Heart right ventricle (tissue), 16 donors: ENCODE data around the gene CWF19L2. TPM values are rescaled to one million over a fixed set of nuclear protein-coding genes. Genes with fewer than 3 reads are reported as not detected.
"Not testable (repeated sequence)": the region's sequence is repeated elsewhere in the genome, so short reads cannot be mapped to it uniquely, and the experiment has no call there.

ENCODE experiments used
- ATAC-seq, 8 donors: fragments of 200-7000 bp; cut with Tn5 transposase; one replicate each; pipeline ENCODE4 v1.9.1; 2020; ENCODE audit warnings: mild to moderate bottlenecking in 8 of 8, moderate library complexity in 8 of 8, moderate number of reproducible peaks in 1 of 8
- DNase-seq, 2 donors: peaks; one replicate each; pipeline ENCODE4 v3.0.0-alpha.2; 2020
- H3K27ac ChIP-seq, 10 donors: fragments of 200-600 bp; sonication (generic) in 2 of 10; one replicate each; pipeline versions ENCODE4 v1.5.0 to v1.8.0; 2020 to 2022; ENCODE audit warnings: mild to moderate bottlenecking in 3 of 10
- H3K27me3 ChIP-seq, 7 donors: fragments of 200-600 bp; one replicate each; pipeline ENCODE4 v1.8.0; 2021 to 2022; ENCODE audit warnings: mild to moderate bottlenecking in 2 of 7
- H3K36me3 ChIP-seq, 9 donors: fragments of 200-600 bp; sonication (generic) in 1 of 9; one replicate each; pipeline versions ENCODE4 v1.5.0 to v1.8.0; 2020 to 2022; ENCODE audit warnings: mild to moderate bottlenecking in 2 of 9
- H3K4me1 ChIP-seq, 9 donors: fragments of 200-600 bp; sonication (generic) in 1 of 9; one replicate each; pipeline versions ENCODE4 v1.5.0 to v1.8.0; 2020 to 2022; ENCODE audit warnings: mild to moderate bottlenecking in 4 of 9
- H3K4me3 ChIP-seq, 10 donors: fragments of 200-600 bp; sonication (generic) in 2 of 10; one replicate each; pipeline versions ENCODE4 v1.5.0 to v1.8.0; 2020 to 2022; ENCODE audit warnings: mild to moderate bottlenecking in 7 of 10, moderate library complexity in 2 of 10
- H3K9me3 ChIP-seq, 11 donors: fragments of 200-600 bp in 10 of 11; sonication (generic) in 2 of 11; one replicate each; pipeline versions ENCODE4 v1.5.0 to v1.8.0; 2013 to 2022; ENCODE audit warnings: mild to moderate bottlenecking in 2 of 11, control low read depth in 1 of 11, moderate library complexity in 1 of 11
- CTCF ChIP-seq, 9 donors: fragments of 200-600 bp; sonication (generic) in 2 of 9; IDR thresholded peaks; one replicate each; pipeline versions ENCODE4 v1.5.0 to v1.8.0; 2021 to 2022; ENCODE audit warnings: antibody characterized with exemption in 9 of 9, mild to moderate bottlenecking in 5 of 9, moderate library complexity in 1 of 9
- WGBS, 2 donors: extraction: QIAGEN DNeasy Blood & Tissue Kit; methylation state at CpG; one replicate each; pipeline ENCODE4 v1.1.7; 2013; ENCODE audit warnings: inconsistent platforms in 1 of 2; 5-methylcytosine and 5-hydroxymethylcytosine counted together
- intact Hi-C, 10 donors: fragments of 100-400 bp; cut with DNase I; formaldehyde crosslinking; loops; one replicate each; pipeline versions ENCODE4 v1.11.1 to v1.14.2; 2022
- polyA plus RNA-seq, 2 donors: library from polyadenylated mRNA; stranded (reverse); fragments of 200-250 nt; gene quantifications; one replicate each; pipeline ENCODE4 v1.2.3, GENCODE V29; 2013
- total RNA-seq, 10 donors: library from RNA; stranded (reverse); fragmentation: NEBNext Ultra II Directional in 3 of 10; extraction: Animal tissue kit (Norgen Biotek cat#: 25700) in 3 of 10; gene quantifications; one replicate each; pipeline versions ENCODE4 v1.2.1 to v1.2.4, GENCODE V29; 2021 to 2023
- donor health status: Arrhythmogenic right ventricular cardiomyopathy.
- donor health status: ischemic (EF 13 %, LVEDD 7.1; RV severe dilation, severe dysfunction).
- donor health status: healthy with polysubstance abuse.
- donor health status: DM: no; HTN: yes; CAD: no.
- donor health status: DM: no; HTN: no; CAD: no.
- donor health status: ischemic (EF 25% LVEDD 6.9; RV normal size, moderate dysfunction).
- donor health status: ischemic (EF 25% LVEDD 5.7; RV mildly dilated, moderate dysfunction).
- donor health status: healthy.
- donor health status: DM: yes; HTN: yes; CAD: no.
- donor health status: Ischemic cardiomyopathy.
- donor health status: ischemic (EF 35%, LVEDD 5.7; RV mildly dilated, moderate dysfunction).
- donor health status: nonischemic (EF 11% LVEDD 7.7; RV severe dilation, severe dysfunction).
- donor health status: DM: yes; HTN: yes; CAD: no.
- donor health status: PGD.
- donor health status: ischemic (EF 29% LVEDD 5.4; RV normal size, mild dysfunction).
- donor health status: nonischemic (EF 23%, LVEDD 6.1; RV moderate dilation, normal function).

CWF19L2 gene
- total and polyA plus RNA-seq, 12 donors: 3.1 to 11.7 (median 8.0) TPM

- intact Hi-C loops: no loop called here
- ATAC-seq: no peak
Observed at GRCh38 chr11:107408762-107409211, 48.8 kb downstream of the CWF19L2 start.

GRCh38 chr11:107405260-107405659, 52.4 kb downstream of the CWF19L2 start:
- TF ChIP-seq CTCF (IDR thresholded peaks at IDR 0.05): no peak
- peaks cover 0 to 60% (median 6%) of the 10 kb centered on the region in 9 donors for H3K36me3 ChIP-seq

More at GRCh38 chr11:107408762-107409211, 48.8 kb downstream of the CWF19L2 start:
- Histone ChIP-seq H3K9me3 (no peaks in the 10 kb centered on the region), H3K4me1 (no peaks in the 10 kb centered on the region), H3K4me3 (no peak overlapping the region), H3K36me3 (peaks cover 0 to 76% (median 21%) of the 10 kb centered on the region in 9 donors), H3K27me3 (no peaks in the 10 kb centered on the region), H3K27ac (no peak overlapping the region)
- no peak for TF ChIP-seq CTCF (IDR thresholded peaks at IDR 0.05)
- no peak for DNase-seq
- 94 to 95% methylated on average over 1 of the region's 1 CpG for WGBS, 2 donors

GRCh38 chr11:107401131-107401530, 56.5 kb downstream of the CWF19L2 start:
- H3K27me3 ChIP-seq, ATAC-seq, H3K4me1 ChIP-seq, H3K4me3 ChIP-seq, intact Hi-C loops, H3K27ac ChIP-seq, DNase-seq: not testable (repeated sequence)
- WGBS, 2 donors: 77 to 88% methylated on average over 2 of the region's 2 CpGs
- Histone ChIP-seq H3K9me3 (peaks cover 0 to 30% (median 0%) of the 10 kb centered on the region in 11 donors), H3K36me3 (peaks cover 0 to 45% (median 9%) of the 10 kb centered on the region in 9 donors)

More at GRCh38 chr11:107405260-107405659, 52.4 kb downstream of the CWF19L2 start:
- WGBS, 2 donors: 89 to 92% methylated on average over 1 of the region's 1 CpG
- Histone ChIP-seq H3K4me3 (no peak overlapping the region), H3K27ac (no peak overlapping the region), H3K4me1 (no peaks in the 10 kb centered on the region), H3K9me3 (peaks cover 0 to 12% (median 0%) of the 10 kb centered on the region in 11 donors), H3K27me3 (no peaks in the 10 kb centered on the region)
- ATAC-seq: no peak
- intact Hi-C loops: no loop called here
- no peak for DNase-seq

GRCh38 chr11:107397357-107397756, 60.3 kb downstream of the CWF19L2 start:
- Histone ChIP-seq H3K4me3 (no peak overlapping the region), H3K27ac (no peak overlapping the region), H3K4me1 (no peaks in the 10 kb centered on the region), H3K9me3 (peaks cover 0 to 28% (median 0%) of the 10 kb centered on the region in 11 donors), H3K27me3 (no peaks in the 10 kb centered on the region), H3K36me3 (peaks cover 0 to 47% (median 9%) of the 10 kb centered on the region in 9 donors)
- no peak for TF ChIP-seq CTCF (IDR thresholded peaks at IDR 0.05)
- intact Hi-C loops: no loop called here
- no peak for DNase-seq
- WGBS, 2 donors: 81 to 87% methylated on average over 4 of the region's 4 CpGs
- peak in 1 of 8 donors; percentile 18 for ATAC-seq

GRCh38 chr11:107392611-107393010, 65.0 kb downstream of the CWF19L2 start:
- Histone ChIP-seq H3K9me3 (no peaks in the 10 kb centered on the region), H3K36me3 (peaks cover 0 to 67% (median 28%) of the 10 kb centered on the region in 9 donors), H3K27me3 (no peaks in the 10 kb centered on the region), H3K4me1 (no peaks in the 10 kb centered on the region), H3K27ac (no peak overlapping the region), H3K4me3 (no peak overlapping the region)
- intact Hi-C loops: no loop called here
- WGBS, 2 donors: 90 to 96% methylated on average over 3 of the region's 3 CpGs
- no peak for TF ChIP-seq CTCF (IDR thresholded peaks at IDR 0.05)
- DNase-seq (no peak), ATAC-seq (no peak)

- intact Hi-C loops, H3K4me3 ChIP-seq, ATAC-seq, H3K9me3 ChIP-seq, H3K27me3 ChIP-seq, H3K27ac ChIP-seq, DNase-seq, H3K4me1 ChIP-seq: not testable (repeated sequence)
- WGBS, 2 donors: 96 to 97% methylated on average over 4 of the region's 4 CpGs
- peaks cover 0 to 68% (median 28%) of the 10 kb centered on the region in 9 donors for H3K36me3 ChIP-seq
Observed at GRCh38 chr11:107390701-107391100, 66.9 kb downstream of the CWF19L2 start.
